Esophagus muscularis mucosa (tissue), 4 donors: ENCODE results near the gene VSIG1. TPM values are rescaled to one million over a fixed set of nuclear protein-coding genes. Genes with fewer than 3 reads are reported as not detected.
A peak's percentile ranks its signal among the peaks of the same experiment; 100 is the strongest.

Experiments
- DNase-seq: peaks from one replicate; pipeline ENCODE4 v3.0.0-alpha.2; 2017; ENCODE audit errors: extremely low spot score
- H3K27ac ChIP-seq, 4 donors: fragments of 200-600 bp; sonication (generic); replicated peaks in 1 of 4; 1 replicate in 3 of 4; 2 replicates in 1 of 4; pipeline ENCODE4 v1.5.1; 2016 to 2019; ENCODE audit warnings: mild to moderate bottlenecking in 1 of 4
- H3K27me3 ChIP-seq, 4 donors: fragments of 200-600 bp; sonication (generic); one replicate each; pipeline versions ENCODE4 v1.5.1 to v1.6.0; 2016 to 2019
- H3K36me3 ChIP-seq, 4 donors: fragments of 200-600 bp; sonication (generic); one replicate each; pipeline ENCODE4 v1.5.1; 2016 to 2019
- H3K4me1 ChIP-seq, 4 donors: fragments of 200-600 bp; sonication (generic); one replicate each; pipeline ENCODE4 v1.5.1; 2016 to 2019
- H3K4me3 ChIP-seq, 4 donors: fragments of 200-600 bp; sonication (generic); 1 replicate in 2 of 4; 2 replicates in 2 of 4; pipeline ENCODE4 v1.5.1; 2016 to 2019; ENCODE audit warnings: mild to moderate bottlenecking in 4 of 4, moderate library complexity in 1 of 4
- H3K9me3 ChIP-seq, 4 donors: fragments of 200-600 bp; sonication (generic); 1 replicate in 3 of 4; 2 replicates in 1 of 4; pipeline ENCODE4 v1.5.1; 2016 to 2019
- CTCF ChIP-seq, 3 experiments: fragments of 200-600 bp in 2 of 3; fragments of 450-650 bp in 1 of 3; sonication (generic) in 2 of 3; IDR thresholded peaks; one replicate each; pipeline ENCODE4 v1.5.1; 2017 to 2019; ENCODE audit warnings: antibody characterized with exemption in 3 of 3, mild to moderate bottlenecking in 2 of 3, moderate library complexity in 1 of 3
- EP300 ChIP-seq: sonication (generic); formaldehyde crosslinking; IDR thresholded peaks from one replicate; pipeline ENCODE4 v1.6.1; 2017; ENCODE audit warnings: antibody characterized with exemption
- POLR2A ChIP-seq: fragments of 450-650 bp; IDR thresholded peaks from one replicate; pipeline ENCODE4 v1.6.1; 2017; ENCODE audit warnings: antibody characterized with exemption, moderate library complexity, mild to moderate bottlenecking, low read depth
- POLR2AphosphoS5 ChIP-seq, 2 donors: sonication (generic); formaldehyde crosslinking; IDR thresholded peaks; one replicate each; pipeline ENCODE4 v1.6.1; 2017; ENCODE audit warnings: antibody characterized with exemption in 2 of 2
- WGBS: methylation state at CpG from one replicate; pipeline ENCODE4 v1.1.5; 2018; 5-methylcytosine and 5-hydroxymethylcytosine counted together
- intact Hi-C: fragments of 100-400 bp; cut with DNase I; formaldehyde crosslinking; loops from one replicate; pipeline ENCODE4 v1.15.1; 2023
- total RNA-seq, 4 donors: library from RNA; depleted of rRNA; stranded (reverse); fragments of >200 nt; gene quantifications; one replicate each; pipeline versions ENCODE4 v1.1.0 to v1.2.1, GENCODE V29; 2016

The VSIG1 gene
- total RNA-seq, 4 donors from 2014 or later: 0.17 TPM; not detected in 3

- Histone ChIP-seq H3K4me1 (no peaks in the 10 kb centered on the region), H3K27me3 (no peaks in the 10 kb centered on the region), H3K36me3 (no peaks in the 10 kb centered on the region), H3K4me3 (no peak overlapping the region), H3K9me3 (peaks cover 0 to 3% (median 0%) of the 10 kb centered on the region in 4 donors), H3K27ac (no peak overlapping the region)
- DNase-seq: no peak
- TF ChIP-seq CTCF (IDR thresholded peaks at IDR 0.05) (no peak), EP300 (no peak), POLR2A (no peak), POLR2AphosphoS5 (IDR thresholded peaks at IDR 0.05) (no peak)
- intact Hi-C loops: no loop called here
- WGBS: 59% methylated on average over 2 of the region's 4 CpGs
Observed at GRCh38 chrX:108018656-108019381, 26.0 kb upstream of the VSIG1 start.

- no peak for DNase-seq
- intact Hi-C loops: no loop called here
- no peaks in the 10 kb centered on the region for H3K4me1 ChIP-seq
- no peaks in the 10 kb centered on the region for H3K9me3 ChIP-seq
- H3K27me3 ChIP-seq: no peaks in the 10 kb centered on the region
- TF ChIP-seq CTCF (IDR thresholded peaks at IDR 0.05): no peak
- no peak for TF ChIP-seq POLR2A
- TF ChIP-seq EP300: no peak
- TF ChIP-seq POLR2AphosphoS5 (IDR thresholded peaks at IDR 0.05): no peak
- H3K36me3 ChIP-seq: no peaks in the 10 kb centered on the region
- no peak overlapping the region for H3K27ac ChIP-seq
- 33% methylated on average over 1 of the region's 3 CpGs for WGBS
- no peak overlapping the region for H3K4me3 ChIP-seq
Observed at GRCh38 chrX:108019382-108019875, 25.4 kb upstream of the VSIG1 start.

- intact Hi-C loops: no loop called here
Observed at GRCh38 chrX:108020631-108021030, 24.2 kb upstream of the VSIG1 start.

GRCh38 chrX:108022491-108023089 lies 22.3 kb upstream of the VSIG1 start:
- peaks cover 0 to 8% (median 0%) of the 10 kb centered on the region in 4 donors for H3K27me3 ChIP-seq
- no peak overlapping the region for H3K27ac ChIP-seq
- 80% methylated on average over 1 of the region's 1 CpG for WGBS
- no peaks in the 10 kb centered on the region for H3K4me1 ChIP-seq
- DNase-seq: no peak
- no peaks in the 10 kb centered on the region for H3K9me3 ChIP-seq
- H3K36me3 ChIP-seq: no peaks in the 10 kb centered on the region
- intact Hi-C loops: no loop called here
- H3K4me3 ChIP-seq: no peak overlapping the region
- no peak for TF ChIP-seq POLR2AphosphoS5 (IDR thresholded peaks at IDR 0.05)

More at GRCh38 chrX:108020631-108021030, 24.2 kb upstream of the VSIG1 start:
- H3K36me3 ChIP-seq: no peaks in the 10 kb centered on the region
- TF ChIP-seq EP300 (no peak), CTCF (IDR thresholded peaks at IDR 0.05) (peak; percentile 16 to 50 (median 31))
- no peaks in the 10 kb centered on the region for H3K4me1 ChIP-seq
- no peak overlapping the region for H3K27ac ChIP-seq
- H3K9me3 ChIP-seq: no peaks in the 10 kb centered on the region
- 31% methylated on average over 2 of the region's 2 CpGs for WGBS
- H3K4me3 ChIP-seq: no peak overlapping the region
- no peak for DNase-seq
- H3K27me3 ChIP-seq: no peaks in the 10 kb centered on the region

- TF ChIP-seq POLR2A (no peak), CTCF (IDR thresholded peaks at IDR 0.05) (no peak), EP300 (no peak), POLR2AphosphoS5 (IDR thresholded peaks at IDR 0.05) (no peak)
Observed at GRCh38 chrX:108025376-108025775, 19.5 kb upstream of the VSIG1 start.

More at GRCh38 chrX:108025376-108025775, 19.5 kb upstream of the VSIG1 start:
- WGBS: 83% methylated on average over 1 of the region's 1 CpG
- Histone ChIP-seq H3K27me3 (peaks cover 0 to 8% (median 0%) of the 10 kb centered on the region in 4 donors), H3K4me1 (no peaks in the 10 kb centered on the region), H3K27ac (no peak overlapping the region), H3K36me3 (no peaks in the 10 kb centered on the region), H3K9me3 (no peaks in the 10 kb centered on the region), H3K4me3 (no peak overlapping the region)
- DNase-seq: no peak
- intact Hi-C loops: no loop called here
